NCI-H510A treated with DMSO at 0.1 percent for 48 hours (cell line): ENCODE data around the gene NEDD8.
"Not testable (repeated sequence)": the region's sequence is repeated elsewhere in the genome, so short reads cannot be mapped to it uniquely, and the experiment has no call there.

Source experiments
- DNase-seq: peaks from one replicate; lab custom pipeline; 2025; lab: John Stamatoyannopoulos, UW

NEDD8 gene

DNA sequence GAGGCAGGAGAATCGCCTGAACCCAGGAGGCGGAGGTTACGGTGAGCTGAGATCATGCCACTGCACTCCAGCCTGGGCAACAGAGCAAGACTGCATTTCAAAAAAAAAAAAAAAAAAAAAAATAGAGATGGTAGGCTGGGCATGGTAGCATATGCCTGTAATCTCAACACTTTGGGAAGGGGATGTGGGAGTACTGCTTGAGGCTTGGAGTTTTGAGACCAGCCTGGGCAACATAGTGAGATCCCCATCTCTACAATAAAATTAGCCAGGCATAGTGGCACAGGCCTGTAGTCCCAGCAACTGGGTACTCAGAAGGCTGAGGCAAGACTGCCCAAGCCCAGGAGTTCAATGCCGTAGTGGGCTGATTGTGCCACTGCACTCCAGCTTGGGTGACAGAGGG is 9.2 kb downstream of the NEDD8 start:
- DNase-seq, result not testable (repeated sequence)

DNA sequence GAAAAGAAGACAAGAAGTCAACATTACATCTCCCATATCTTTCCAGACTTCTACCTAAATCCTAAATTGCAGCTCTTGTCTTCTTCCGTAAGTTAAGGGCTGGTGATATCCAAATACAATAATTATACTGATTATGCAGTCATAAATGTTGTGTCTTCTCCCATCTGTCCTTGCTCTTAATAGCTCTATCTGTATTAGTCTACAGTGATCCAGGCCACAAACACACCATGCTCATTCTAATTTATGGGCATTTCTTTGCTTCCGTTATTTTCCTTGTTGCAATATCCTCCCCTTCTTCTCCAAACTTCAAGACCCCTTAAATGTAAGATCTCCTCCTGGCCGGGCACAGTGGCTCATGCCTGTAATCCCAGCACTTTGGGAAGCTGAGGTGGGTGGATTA is 12.6 kb downstream of the NEDD8 start:
- DNase-seq, result no peak

DNA sequence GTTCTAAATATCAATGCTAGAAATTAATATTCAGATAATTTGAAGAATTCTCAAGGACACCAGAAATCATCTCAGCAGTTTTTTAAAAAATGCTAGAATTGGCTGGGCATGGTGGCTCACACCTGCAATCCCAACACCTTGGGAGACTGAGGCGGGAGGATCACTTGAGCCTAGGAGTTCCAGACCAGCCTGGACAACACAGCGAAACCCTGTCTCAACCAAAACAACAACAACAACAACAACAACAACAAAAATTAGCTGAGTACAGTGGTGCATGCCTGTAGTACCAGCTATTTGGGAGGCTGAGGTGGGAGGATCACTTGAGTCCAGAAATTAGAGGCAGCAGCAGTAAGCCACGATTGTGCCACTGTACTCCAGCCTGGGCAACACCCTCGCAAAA is 13.1 kb downstream of the NEDD8 start:
- DNase-seq, result no peak

DNA sequence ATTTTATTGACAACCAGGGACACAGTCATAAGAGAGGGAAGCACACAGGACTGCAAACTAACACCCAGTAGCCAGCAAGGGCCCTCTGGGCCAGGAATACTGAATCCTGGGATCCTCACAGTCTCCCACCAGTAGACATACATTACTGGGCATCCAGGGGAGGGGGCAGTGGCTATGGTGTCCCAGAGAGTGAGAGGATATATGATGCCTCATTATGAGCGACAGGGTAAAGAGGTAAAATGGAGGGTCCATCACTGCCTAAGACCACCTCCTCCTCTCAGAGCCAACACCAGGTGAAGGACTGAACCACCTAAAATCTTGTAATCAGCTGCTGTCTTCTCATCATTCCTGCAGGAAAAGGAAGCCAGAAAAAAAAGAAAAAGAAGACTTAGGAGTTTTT is 15.3 kb downstream of the NEDD8 start:
- not testable (repeated sequence) for DNase-seq

- no peak for DNase-seq
These were observed 15.8 kb downstream of the NEDD8 start for GRCh38 chr14:24216345-24216699.

DNA sequence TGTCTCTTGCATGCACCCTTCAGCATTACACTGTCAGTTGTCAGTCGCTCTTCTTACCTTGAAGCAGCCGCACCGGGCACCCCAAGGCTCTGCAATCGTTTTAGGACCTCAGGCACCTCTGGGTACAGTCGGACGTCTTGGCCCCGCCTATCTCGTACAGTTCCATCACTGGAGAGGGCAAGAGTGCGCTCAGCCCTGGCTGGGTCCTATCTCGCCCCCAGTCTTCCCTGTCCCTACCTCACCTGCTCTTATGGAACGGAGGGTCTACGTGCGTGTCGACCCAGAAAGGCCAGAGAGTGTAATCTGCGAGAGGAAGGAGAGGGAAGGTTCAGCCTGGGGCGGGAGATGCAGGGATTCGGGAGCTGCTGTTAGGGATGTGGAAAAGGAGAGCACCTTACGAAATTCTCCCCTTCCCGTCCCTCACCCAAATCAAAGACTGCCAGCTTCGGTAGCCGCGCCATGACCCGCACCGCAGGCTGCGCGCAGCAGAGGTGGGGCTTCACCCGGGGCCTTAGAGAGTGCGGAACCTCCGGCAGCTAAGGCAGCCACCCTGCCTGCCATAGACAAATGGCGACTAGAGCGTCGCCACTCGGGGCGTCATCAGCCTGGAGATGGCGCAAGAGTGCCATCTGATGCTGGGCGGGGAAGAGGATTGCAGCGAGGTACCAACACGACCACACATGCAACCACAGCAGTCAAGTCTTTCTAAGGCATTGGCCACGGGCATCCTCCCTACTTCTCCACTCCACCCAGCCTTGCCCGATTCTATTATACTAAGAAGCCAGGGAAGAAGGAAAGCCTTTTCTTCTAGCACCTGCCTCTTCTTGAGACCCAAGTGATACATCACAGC is 16.4 kb downstream of the NEDD8 start, which contains the start of gene MDP1:
MDP1 (minus strand) TSS at position 572 of the 850 bp plus-strand sequence; CDS start at position 461, 111 bp downstream.
- peak; percentile 83 for DNase-seq

DNA sequence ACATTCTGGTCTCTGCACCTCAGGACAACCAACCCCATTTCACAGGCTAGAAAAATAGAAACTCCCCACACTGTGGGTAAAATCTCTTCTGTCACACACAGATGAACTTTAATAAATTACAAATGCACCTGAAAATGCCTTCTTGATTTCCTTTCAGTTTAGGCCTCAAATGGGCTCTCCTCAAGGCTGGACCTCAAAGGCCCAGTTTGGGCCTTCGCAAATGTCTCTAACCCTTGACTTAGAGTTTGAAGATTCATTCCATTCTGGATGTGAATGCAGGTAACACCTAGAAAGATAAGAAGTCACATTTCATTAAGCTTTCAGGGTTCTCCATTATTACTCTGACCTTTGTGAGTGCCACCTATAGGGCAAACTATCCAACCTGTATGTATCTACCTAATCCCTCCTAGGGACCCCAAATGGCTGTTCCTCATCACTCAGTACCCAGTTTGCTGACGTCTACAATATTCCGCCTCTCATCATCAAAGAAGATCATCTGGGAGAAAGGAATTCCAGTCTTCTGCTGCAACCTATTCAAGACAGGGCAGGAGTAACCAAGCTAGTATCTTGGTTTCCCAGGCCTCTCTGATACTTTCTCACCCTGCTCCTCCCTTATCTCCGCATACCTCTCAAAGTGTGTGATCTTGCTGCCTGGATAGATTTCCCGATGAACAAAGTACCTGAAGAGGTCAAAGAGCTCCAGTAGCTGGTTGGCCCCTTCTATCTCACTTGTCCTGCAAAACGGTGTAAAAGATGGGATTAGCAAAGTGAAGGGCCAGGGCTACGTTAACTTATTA is 18.1 kb downstream of the NEDD8 start:
- no peak for DNase-seq

- peak; percentile 86 for DNase-seq
These were observed 19.0 kb downstream of the NEDD8 start, which contains the start of gene CHMP4A for GRCh38 chr14:24212924-24213865. Gene CHMP4A, minus strand, starts transcription at chr14:24213488. Its CDS starts 49 bp downstream, at chr14:24213439.

- no peak for DNase-seq
These were observed 20.9 kb downstream of the NEDD8 start for GRCh38 chr14:24211311-24211710.

GRCh38 chr14:24207625-24208024 is 24.5 kb downstream of the NEDD8 start:
- DNase-seq, result no peak

DNA sequence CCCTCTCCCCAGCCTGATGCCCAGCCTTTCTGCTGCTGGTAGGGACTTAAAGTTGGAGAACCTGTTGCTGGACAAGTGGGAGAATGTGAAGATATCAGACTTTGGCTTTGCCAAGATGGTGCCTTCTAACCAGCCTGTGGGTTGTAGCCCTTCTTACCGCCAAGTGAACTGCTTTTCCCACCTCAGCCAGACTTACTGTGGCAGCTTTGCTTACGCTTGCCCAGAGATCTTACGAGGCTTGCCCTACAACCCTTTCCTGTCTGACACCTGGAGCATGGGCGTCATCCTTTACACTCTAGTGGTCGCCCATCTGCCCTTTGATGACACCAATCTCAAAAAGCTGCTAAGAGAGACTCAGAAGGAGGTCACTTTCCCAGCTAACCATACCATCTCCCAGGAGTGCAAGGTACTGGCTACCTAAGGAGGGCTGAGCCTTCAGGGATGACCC is 25.0 kb downstream of the NEDD8 start:
- no peak for DNase-seq

DNA sequence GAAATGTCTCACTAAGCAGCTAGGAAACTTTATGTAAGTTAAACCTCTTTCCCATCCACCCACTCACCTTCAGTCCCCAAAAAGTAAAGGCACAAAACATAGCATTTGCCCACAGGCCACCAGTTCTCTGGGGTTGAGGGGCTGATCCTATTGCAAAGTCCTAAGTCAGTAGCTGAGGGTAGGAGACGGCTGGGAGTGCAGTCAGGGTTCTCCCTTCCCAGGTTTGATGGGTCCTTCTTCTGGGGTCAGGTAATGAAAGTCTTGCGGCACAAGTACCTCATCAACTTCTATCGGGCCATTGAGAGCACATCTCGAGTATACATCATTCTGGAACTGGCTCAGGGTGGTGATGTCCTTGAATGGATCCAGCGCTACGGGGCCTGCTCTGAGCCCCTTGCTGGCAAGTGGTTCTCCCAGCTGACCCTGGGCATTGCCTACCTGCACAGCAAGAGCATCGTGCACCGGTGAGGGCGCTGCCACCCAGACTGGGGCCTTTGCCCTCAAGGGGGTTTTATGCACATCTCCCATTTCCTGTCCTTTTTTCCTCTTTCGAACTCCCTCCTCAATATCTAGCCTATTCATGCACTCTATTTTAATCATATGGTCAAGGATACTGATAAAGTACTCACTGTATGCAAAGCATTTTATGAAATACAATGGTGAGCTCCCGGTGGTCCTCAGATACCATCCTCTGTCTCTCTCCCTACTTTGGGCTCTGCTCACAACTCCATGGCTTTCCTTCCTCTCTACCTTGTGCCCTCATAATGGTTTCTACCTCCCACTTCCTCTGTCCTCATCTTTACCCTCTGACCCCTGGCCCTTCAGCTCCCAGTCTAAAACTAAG is 25.7 kb downstream of the NEDD8 start:
- DNase-seq, result no peak

DNA sequence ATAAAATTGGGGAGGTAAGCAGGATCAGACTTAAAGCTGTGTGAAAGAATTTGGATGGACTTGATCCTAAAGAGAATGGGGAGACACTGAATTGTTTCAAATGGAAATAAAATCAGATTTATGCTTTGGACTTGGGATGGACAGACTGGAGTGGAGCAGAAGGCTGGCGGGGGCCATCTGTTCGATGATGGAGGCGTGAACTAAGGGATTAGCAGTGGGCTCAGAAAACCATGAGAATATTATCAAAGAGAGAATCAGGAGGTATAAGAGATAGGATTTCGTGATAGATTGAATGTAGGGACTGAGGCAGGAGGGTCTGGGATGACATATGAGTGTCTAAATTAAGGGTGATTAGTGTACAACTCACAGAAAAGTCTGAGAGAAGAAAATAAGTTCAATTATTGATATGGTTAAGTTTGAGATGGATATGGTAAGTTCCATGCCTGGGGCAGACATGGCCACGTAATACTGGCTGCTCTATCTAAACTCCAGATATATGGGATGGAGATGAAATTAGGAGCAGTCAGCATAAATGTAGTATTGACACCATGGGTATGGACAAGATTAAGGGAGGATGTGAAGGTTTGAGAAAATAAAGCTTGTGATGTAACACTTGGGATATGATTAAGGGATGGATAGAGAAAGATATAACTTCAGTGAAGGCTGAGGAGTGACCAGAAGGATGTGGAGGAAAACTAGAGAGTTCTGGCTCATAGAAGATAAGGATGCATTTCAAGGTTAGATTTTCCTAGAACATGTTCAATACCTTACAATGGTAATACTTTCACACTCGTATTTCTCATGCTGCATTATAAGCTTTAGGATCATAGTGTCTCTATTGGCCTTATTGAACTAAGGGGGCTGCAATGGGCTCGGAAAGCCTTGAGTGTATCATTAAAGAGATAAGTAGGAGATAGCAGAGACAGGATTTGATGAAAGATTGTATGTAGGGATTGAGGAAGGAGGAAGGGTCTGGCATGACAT is 27.7 kb downstream of the NEDD8 start:
- DNase-seq, result no peak

DNA sequence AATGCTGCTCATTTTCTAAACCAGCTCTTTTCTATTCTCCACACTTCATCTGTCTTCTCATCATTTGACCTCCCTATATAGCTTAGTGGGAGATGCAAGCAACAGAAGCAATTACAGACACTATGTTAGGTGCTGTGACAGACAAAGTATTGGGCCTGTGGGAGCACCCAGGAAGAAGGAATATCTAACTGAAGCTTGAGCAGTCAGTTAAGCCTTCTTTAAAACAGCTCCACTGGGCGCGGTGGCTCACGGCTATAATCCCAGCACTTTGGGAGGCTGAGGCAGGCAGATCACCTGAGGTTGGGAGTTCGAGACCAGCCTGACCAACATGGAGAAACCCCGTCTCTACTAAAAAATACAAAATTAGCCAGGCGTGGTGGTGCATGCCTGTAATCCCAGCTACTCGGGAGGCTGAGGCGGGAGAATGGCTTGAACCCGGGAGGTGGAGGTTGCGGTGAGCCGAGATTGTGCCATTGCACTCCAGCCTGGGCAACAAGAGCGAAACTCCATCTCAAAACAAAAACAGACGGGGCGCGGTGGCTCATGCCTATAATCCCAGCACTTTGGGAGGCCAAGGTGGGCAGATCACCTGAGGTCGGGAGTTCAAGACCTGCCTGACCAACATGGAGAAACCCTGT is 28.8 kb downstream of the NEDD8 start:
- not testable (repeated sequence) for DNase-seq

DNA sequence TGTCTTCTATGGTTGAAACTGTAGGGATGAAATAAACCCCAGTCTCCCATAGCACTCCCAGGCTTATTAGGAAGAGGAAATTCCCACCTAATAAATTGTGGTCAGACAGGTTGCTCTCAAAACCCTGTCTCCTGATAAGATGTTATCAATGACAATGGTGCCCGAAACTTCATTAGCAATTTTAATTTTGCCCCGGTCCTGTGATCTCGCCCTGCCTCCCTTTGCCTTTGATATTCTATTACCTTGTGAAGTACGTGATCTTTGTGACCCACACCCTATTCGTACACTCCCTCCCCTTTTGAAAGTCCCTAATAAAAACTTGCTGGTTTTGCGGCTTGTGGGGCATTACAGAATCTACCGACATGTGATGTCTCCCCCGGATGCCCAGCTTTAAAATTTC is 29.6 kb downstream of the NEDD8 start:
- not testable (repeated sequence) for DNase-seq

DNA sequence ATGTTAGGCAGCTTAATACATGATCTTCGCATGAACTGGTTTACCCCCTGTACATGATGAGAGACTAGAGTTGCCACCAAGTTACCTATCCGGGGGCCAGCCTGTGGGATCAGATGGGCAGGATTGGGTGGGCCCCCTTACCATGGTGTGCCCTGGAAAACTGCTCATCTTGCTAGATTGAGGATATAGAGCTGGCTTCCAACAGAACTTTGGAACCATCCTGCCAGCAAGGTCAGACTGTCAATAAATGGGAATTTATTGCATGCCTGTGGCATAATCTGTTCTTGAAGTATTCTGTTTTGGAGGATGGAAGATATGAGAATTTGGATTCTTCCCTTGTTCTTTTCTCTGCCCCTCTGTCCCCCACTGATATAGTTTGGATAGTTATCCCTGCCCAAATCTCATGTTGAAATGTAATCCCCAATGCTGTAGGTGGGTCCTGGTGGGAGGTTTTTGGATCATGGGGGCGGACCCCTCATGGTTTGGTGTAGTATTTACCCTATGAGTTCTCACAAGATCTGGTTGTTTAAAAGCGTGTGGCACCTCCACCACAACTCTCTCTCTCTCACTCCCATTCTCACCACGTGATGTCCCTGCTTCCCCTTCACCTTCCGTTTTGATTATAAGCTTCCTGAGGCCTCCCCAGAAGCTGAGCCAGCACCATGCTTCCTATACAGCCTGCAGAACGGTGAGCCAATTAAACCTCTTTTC is 33.2 kb downstream of the NEDD8 start:
- no peak for DNase-seq

GRCh38 chr14:24197056-24197450 is 35.1 kb downstream of the NEDD8 start:
- no peak for DNase-seq
